Kidney (tissue), 14 donors: ENCODE measurements around the gene FKBP2. TPM values are rescaled to one million over a fixed set of nuclear protein-coding genes. Genes with fewer than 3 reads are reported as not detected.

ENCODE experiments used
- DNase-seq, 5 donors: peaks; one replicate each; pipeline ENCODE4 v3.0.0-alpha.2; 2013 to 2020
- FAIRE-seq: peaks from 2 replicates; lab custom pipeline; 2012; peaks lifted over from hg19 to GRCh38; lab: Jason Lieb, UNC
- H3K27ac ChIP-seq, 2 donors: one replicate each; pipeline ENCODE4 v1.7.0; 2013; ENCODE audit warnings: low read depth in 2 of 2, low read length in 2 of 2, inconsistent platforms in 1 of 2
- H3K27me3 ChIP-seq: one replicate; pipeline ENCODE4 v1.7.1; 2013; ENCODE audit warnings: low read length, inconsistent platforms; ENCODE audit not compliant: control insufficient read depth, insufficient read depth
- H3K36me3 ChIP-seq, 3 donors: one replicate each; pipeline versions ENCODE4 v1.7.0 to v1.7.1; 2013; ENCODE audit warnings: low read length in 3 of 3, control low read depth in 1 of 3, inconsistent platforms in 1 of 3; ENCODE audit not compliant: insufficient read depth in 3 of 3, control insufficient read depth in 2 of 3
- H3K4me1 ChIP-seq, 3 donors: one replicate each; pipeline versions ENCODE4 v1.7.0 to v1.7.1; 2013; ENCODE audit warnings: low read length in 3 of 3, inconsistent platforms in 1 of 3, low read depth in 1 of 3; ENCODE audit not compliant: control insufficient read depth in 2 of 3, insufficient read depth in 2 of 3
- H3K4me3 ChIP-seq, 3 donors: one replicate each; pipeline versions ENCODE4 v1.7.0 to v1.8.1; 2013; ENCODE audit warnings: low read length in 3 of 3, control low read depth in 1 of 3, inconsistent platforms in 1 of 3
- H3K9ac ChIP-seq, 3 donors: one replicate each; pipeline versions ENCODE4 v1.7.0 to v1.7.1; 2013; ENCODE audit warnings: low read length in 3 of 3, control low read depth in 1 of 3, inconsistent platforms in 1 of 3
- H3K9me3 ChIP-seq, 3 donors: one replicate each; pipeline versions ENCODE4 v1.7.0 to v1.7.1; 2013; ENCODE audit warnings: low read length in 3 of 3, control low read depth in 1 of 3, inconsistent platforms in 1 of 3; ENCODE audit not compliant: control insufficient read depth in 2 of 3, insufficient read depth in 1 of 3
- intact Hi-C: fragments of 100-400 bp; cut with DNase I; formaldehyde crosslinking; loops from one replicate; pipeline ENCODE4 v1.11.1; 2022
- polyA plus RNA-seq: library from polyadenylated mRNA; stranded (reverse); fragments of 350-450 nt; fragmentation: Illumina TruSeq; extraction: RNeasy Lipid Tissue Mini Kit (QIAGEN cat#74804); gene quantifications from one replicate; pipeline ENCODE4 v1.2.3, GENCODE V29; 2014; ENCODE audit warnings: low read depth, low replicate concordance; ENCODE audit not compliant: insufficient read depth
- total RNA-seq: library from RNA; stranded (reverse); fragmentation: NEBNext Ultra II Directional; extraction: Animal tissue kit (Norgen Biotek cat#: 25700); gene quantifications from one replicate; pipeline ENCODE4 v1.2.1, GENCODE V29; 2021
- TF ChIP-seq, protein P1 (sequence below): IDR thresholded peaks from 3 replicates; pipeline ENCODE4 v1.5.1; 2012; ENCODE audit warnings: mild to moderate bottlenecking, moderate library complexity, borderline replicate concordance; ENCODE audit not compliant: insufficient read depth; ENCODE audit errors: extremely low read depth
- donor health status: control.
- donor health status: control.
- donor health status: control.
- donor health status: control.
- donor health status: control.
- donor health status: DM: yes; HTN: yes; CAD: no.
- donor health status: Normal renal cell carcinoma (clear cell type).

FKBP2 gene
- total and polyA plus RNA-seq, 2 donors from 2014 or later: 76.0 to 411 TPM

DNA sequence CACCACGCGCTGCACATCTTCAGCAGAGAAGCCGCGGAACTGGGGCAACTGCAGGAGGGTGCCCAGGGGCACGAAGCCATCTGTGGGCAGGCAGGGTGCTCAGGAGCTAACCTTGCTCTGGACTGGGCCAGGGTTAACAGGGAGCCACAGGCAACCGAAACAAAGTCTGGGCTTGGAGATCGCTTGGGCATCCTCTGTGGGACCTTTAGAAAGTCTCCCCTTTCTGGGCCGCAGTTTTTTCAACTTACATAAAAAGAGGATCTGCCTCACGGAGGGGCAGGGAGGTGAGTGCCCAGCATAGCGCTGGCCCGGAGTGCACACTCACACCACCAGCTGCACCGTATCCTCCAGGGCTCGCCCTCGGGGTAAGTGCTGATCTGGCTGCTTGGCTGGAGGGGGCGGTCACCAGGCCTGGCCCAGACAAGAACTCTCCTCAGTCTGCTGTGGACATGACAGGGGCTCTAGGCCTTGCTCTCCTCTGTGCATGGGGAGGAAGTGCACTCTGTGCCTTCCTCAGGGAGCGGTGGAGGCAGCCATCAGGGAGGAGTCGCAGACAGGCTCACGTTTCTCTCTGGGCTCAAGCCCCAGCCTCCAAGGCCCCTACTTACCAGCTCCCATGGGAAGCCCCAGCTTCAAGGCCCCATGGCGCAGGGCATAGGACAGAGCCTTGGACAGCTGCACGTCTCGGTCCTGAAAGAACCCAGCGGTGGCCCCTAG is 15.8 kb upstream of the FKBP2 start:
- H3K27ac ChIP-seq: peak overlapping the region; percentile 42 to 97
- intact Hi-C loops: no loop called here
- DNase-seq (peak in 2 of 5 donors; percentile 60 to 78), FAIRE-seq (no peak)
- no peaks in the 10 kb centered on the region for H3K9me3 ChIP-seq
- H3K4me1 ChIP-seq: peaks cover 0 to 28% (median 21%) of the 10 kb centered on the region in 3 donors
- peak overlapping the region; percentile 74 to 91 (median 83) for H3K4me3 ChIP-seq
- H3K36me3 ChIP-seq: no peaks in the 10 kb centered on the region
- H3K9ac ChIP-seq: peak overlapping the region in 2 of 3 donors; percentile 75 to 96
- no peaks in the 10 kb centered on the region for H3K27me3 ChIP-seq
- TF ChIP-seq, protein P1, sequence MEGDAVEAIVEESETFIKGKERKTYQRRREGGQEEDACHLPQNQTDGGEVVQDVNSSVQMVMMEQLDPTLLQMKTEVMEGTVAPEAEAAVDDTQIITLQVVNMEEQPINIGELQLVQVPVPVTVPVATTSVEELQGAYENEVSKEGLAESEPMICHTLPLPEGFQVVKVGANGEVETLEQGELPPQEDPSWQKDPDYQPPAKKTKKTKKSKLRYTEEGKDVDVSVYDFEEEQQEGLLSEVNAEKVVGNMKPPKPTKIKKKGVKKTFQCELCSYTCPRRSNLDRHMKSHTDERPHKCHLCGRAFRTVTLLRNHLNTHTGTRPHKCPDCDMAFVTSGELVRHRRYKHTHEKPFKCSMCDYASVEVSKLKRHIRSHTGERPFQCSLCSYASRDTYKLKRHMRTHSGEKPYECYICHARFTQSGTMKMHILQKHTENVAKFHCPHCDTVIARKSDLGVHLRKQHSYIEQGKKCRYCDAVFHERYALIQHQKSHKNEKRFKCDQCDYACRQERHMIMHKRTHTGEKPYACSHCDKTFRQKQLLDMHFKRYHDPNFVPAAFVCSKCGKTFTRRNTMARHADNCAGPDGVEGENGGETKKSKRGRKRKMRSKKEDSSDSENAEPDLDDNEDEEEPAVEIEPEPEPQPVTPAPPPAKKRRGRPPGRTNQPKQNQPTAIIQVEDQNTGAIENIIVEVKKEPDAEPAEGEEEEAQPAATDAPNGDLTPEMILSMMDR: no peak

DNA sequence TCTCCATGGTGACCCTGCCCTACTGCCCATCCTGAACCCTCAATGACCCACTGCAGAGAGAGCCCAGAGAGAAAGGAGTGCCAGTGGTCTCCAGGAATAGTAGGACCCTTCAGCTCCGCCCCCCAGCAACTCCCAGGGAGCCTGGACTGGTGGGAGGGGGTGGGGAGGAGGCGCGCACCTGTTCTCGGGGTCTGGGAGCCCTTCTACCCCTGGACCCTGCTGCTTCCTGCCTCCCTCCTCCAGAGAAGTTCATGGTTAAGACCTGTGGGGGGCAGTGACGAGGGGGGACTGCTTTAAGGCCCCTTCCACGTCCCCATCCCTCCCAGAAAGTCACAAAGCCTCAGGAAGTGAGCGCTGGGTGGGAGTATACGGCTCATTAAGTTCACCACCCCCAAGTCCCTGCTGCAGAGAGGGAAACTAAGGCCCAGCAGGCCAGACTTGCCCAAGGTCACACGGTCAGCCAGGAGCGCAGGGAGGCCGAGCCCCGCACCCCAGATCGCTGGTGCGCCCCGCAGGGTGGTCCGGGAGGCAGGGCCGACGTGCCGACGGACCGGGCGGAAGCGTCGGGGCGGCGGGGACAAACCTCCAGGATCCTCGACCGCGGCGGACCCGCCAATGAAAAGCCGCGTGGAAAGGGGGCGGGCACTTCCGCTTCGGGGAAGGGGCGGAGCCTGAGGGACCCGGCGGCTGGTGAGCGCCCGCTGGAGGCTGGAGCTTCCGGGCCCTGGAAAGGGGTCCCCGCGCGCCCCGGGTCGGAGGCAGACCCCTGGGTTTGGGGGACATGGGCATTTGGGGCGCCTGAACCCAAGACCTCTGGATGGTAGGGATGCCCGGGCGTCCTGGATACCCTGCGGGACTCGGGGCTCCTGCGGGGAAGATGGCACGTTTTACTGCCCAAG is 15.0 kb upstream of the FKBP2 start, which contains the start of the genes NUDT22 and TRPT1:
Gene NUDT22, plus strand, starts transcription at position 667 of the 899 bp plus-strand sequence. CDS start 379 bp downstream, outside the sequence.
Gene TRPT1, minus strand, starts transcription at position 579 of the 899 bp plus-strand sequence. Its CDS starts 326 bp downstream, at position 253.
- FAIRE-seq (no peak), DNase-seq (peak; percentile 94 to 97 (median 95))
- TF ChIP-seq, protein P1: no peak
- Histone ChIP-seq H3K4me3 (peak within 1 kb of the TSS; percentile 74 to 91 (median 86)), H3K27me3 (no peaks in the 10 kb centered on the region), H3K27ac (peak within 1 kb of the TSS; percentile 97), H3K9me3 (no peaks in the 10 kb centered on the region), H3K36me3 (no peaks in the 10 kb centered on the region), H3K9ac (peak within 1 kb of the TSS; percentile 55 to 98 (median 96)), H3K4me1 (peaks cover 0 to 28% (median 21%) of the 10 kb centered on the region in 3 donors)
- intact Hi-C loops: no loop called here

DNA sequence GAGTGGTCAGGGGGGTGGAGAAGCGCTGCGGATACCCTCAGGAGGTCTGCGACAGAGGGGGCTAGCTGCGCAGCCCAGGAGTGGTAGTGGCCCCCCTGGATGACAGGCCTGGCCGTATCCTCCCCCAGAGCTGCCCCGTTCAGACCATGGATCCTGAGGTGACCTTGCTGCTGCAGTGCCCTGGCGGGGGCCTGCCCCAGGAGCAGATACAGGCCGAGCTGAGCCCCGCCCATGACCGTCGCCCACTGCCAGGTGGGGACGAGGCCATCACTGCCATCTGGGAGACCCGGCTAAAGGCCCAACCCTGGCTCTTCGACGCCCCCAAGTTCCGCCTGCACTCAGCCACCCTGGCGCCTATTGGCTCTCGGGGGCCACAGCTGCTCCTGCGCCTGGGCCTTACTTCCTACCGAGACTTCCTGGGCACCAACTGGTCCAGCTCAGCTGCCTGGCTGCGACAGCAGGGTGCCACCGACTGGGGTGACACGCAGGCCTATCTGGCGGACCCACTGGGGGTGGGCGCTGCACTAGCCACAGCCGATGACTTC is 14.3 kb upstream of the FKBP2 start:
- FAIRE-seq (no peak), DNase-seq (peak in 2 of 5 donors; percentile 78 to 91)
- Histone ChIP-seq H3K4me1 (peaks cover 0 to 28% (median 21%) of the 10 kb centered on the region in 3 donors), H3K27ac (peak overlapping the region; percentile 97), H3K4me3 (peak overlapping the region; percentile 58 to 91 (median 86)), H3K9me3 (no peaks in the 10 kb centered on the region), H3K36me3 (no peaks in the 10 kb centered on the region), H3K9ac (peak overlapping the region; percentile 51 to 98 (median 90)), H3K27me3 (no peaks in the 10 kb centered on the region)
- TF ChIP-seq, protein P1: no peak
- intact Hi-C loops: no loop called here
